ENCODE results near the gene NCR3LG1.

NCR3LG1 gene

GRCh38 chr11:17396598-17397310 is 45.2 kb downstream of the NCR3LG1 start:
- Histone ChIP-seq H3K4me1 (ENCODE audit: insufficient read depth, low read length, severe bottlenecking) (peaks cover 22% of the 10 kb centered on the region), H2AFZ (ENCODE audit: low read length) (no peak overlapping the region), H3K79me2 (ENCODE audit: insufficient read depth, low read length) (no peaks in the 10 kb centered on the region), H3K9ac (ENCODE audit: low read length) (no peak overlapping the region), H4K20me1 (ENCODE audit: insufficient read depth, low read length) (no peaks in the 10 kb centered on the region), H3K4me3 (ENCODE audit: low read depth, low read length, poor library complexity, severe bottlenecking) (no peak overlapping the region), H3K4me2 (ENCODE audit: low read length) (no peak overlapping the region), H3K27ac (ENCODE audit: low read depth, low read length, poor library complexity, severe bottlenecking) (no peak overlapping the region), H3K9me3 (ENCODE audit: low read length) (no peaks in the 10 kb centered on the region), H3F3A (ENCODE audit: insufficient read depth, low read length) (no peaks in the 10 kb centered on the region), H3K9me2 (ENCODE audit: low read depth, low read length) (no peaks in the 10 kb centered on the region), H3K36me3 (ENCODE audit: insufficient read depth, low read length) (no peaks in the 10 kb centered on the region), H3K27me3 (ENCODE audit: insufficient read depth, low read length) (no peaks in the 10 kb centered on the region)
- TF ChIP-seq EZH2 (IDR thresholded peaks at IDR 0.05; ENCODE audit: borderline replicate concordance, low read length): no peak
- TF ChIP-seq, protein P1, sequence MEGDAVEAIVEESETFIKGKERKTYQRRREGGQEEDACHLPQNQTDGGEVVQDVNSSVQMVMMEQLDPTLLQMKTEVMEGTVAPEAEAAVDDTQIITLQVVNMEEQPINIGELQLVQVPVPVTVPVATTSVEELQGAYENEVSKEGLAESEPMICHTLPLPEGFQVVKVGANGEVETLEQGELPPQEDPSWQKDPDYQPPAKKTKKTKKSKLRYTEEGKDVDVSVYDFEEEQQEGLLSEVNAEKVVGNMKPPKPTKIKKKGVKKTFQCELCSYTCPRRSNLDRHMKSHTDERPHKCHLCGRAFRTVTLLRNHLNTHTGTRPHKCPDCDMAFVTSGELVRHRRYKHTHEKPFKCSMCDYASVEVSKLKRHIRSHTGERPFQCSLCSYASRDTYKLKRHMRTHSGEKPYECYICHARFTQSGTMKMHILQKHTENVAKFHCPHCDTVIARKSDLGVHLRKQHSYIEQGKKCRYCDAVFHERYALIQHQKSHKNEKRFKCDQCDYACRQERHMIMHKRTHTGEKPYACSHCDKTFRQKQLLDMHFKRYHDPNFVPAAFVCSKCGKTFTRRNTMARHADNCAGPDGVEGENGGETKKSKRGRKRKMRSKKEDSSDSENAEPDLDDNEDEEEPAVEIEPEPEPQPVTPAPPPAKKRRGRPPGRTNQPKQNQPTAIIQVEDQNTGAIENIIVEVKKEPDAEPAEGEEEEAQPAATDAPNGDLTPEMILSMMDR (IDR thresholded peaks at IDR 0.05; ENCODE audit: low read length): no peak

DNA sequence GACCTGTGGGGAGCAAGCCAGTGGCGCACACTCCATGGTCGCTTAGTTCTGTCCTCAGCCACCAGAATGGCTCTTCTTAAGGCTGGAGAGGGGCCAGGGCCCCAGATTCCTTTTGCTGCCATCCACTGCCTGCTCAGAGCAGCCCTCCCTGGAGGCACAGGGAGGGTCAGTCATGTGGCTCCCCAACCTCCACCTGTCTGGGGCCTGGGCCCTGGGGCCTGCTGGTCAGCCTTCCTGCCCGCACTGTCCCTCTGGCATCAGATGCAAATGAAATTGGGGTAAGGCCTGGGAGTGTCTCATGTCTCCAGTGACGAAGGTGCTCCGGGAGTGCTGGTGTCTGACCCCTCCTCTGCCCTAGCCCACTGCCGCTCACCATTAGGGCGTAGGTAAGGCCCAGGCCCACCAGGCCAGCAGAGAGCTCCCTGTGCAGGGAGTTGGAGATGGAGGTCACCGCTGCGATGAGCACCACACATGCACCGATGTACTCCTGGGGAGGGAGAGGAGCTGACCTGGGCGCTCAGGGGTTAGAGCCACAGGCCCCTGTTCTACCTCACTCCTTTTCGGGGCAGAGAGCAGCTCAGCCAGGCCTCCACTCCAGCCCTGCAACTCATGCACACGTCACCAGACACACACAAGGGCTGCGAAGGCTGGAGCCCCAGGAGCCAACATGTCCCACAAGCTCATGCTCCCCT is 45.9 kb downstream of the NCR3LG1 start:
- Histone ChIP-seq H3K36me3 (ENCODE audit: insufficient read depth, low read length) (no peaks in the 10 kb centered on the region), H3K4me1 (ENCODE audit: insufficient read depth, low read length, severe bottlenecking) (peaks cover 20% of the 10 kb centered on the region), H3K9ac (ENCODE audit: low read length) (no peak overlapping the region), H4K20me1 (ENCODE audit: insufficient read depth, low read length) (no peaks in the 10 kb centered on the region), H2AFZ (ENCODE audit: low read length) (no peak overlapping the region), H3K9me3 (ENCODE audit: low read length) (no peaks in the 10 kb centered on the region), H3K4me2 (ENCODE audit: low read length) (no peak overlapping the region), H3K4me3 (ENCODE audit: low read depth, low read length, poor library complexity, severe bottlenecking) (no peak overlapping the region), H3K27ac (ENCODE audit: low read depth, low read length, poor library complexity, severe bottlenecking) (no peak overlapping the region), H3K9me2 (ENCODE audit: low read depth, low read length) (no peaks in the 10 kb centered on the region), H3F3A (ENCODE audit: insufficient read depth, low read length) (no peaks in the 10 kb centered on the region), H3K79me2 (ENCODE audit: insufficient read depth, low read length) (no peaks in the 10 kb centered on the region), H3K27me3 (ENCODE audit: insufficient read depth, low read length) (no peaks in the 10 kb centered on the region)
- TF ChIP-seq EZH2 (IDR thresholded peaks at IDR 0.05; ENCODE audit: borderline replicate concordance, low read length): no peak
- TF ChIP-seq, protein P1 (IDR thresholded peaks at IDR 0.05; ENCODE audit: low read length): no peak

- Histone ChIP-seq H3K36me3 (ENCODE audit: insufficient read depth, low read length) (no peaks in the 10 kb centered on the region), H3K9me2 (ENCODE audit: low read depth, low read length) (no peaks in the 10 kb centered on the region), H3K9me3 (ENCODE audit: low read length) (no peaks in the 10 kb centered on the region), H3K9ac (ENCODE audit: low read length) (no peak overlapping the region), H3K79me2 (ENCODE audit: insufficient read depth, low read length) (no peaks in the 10 kb centered on the region), H3K4me2 (ENCODE audit: low read length) (no peak overlapping the region), H3K4me3 (ENCODE audit: low read depth, low read length, poor library complexity, severe bottlenecking) (no peak overlapping the region), H3K4me1 (ENCODE audit: insufficient read depth, low read length, severe bottlenecking) (peaks cover 26% of the 10 kb centered on the region), H4K20me1 (ENCODE audit: insufficient read depth, low read length) (no peaks in the 10 kb centered on the region), H3K27ac (ENCODE audit: low read depth, low read length, poor library complexity, severe bottlenecking) (no peak overlapping the region), H3F3A (ENCODE audit: insufficient read depth, low read length) (no peaks in the 10 kb centered on the region), H2AFZ (ENCODE audit: low read length) (no peak overlapping the region), H3K27me3 (ENCODE audit: insufficient read depth, low read length) (no peaks in the 10 kb centered on the region)
- no peak for TF ChIP-seq EZH2 (IDR thresholded peaks at IDR 0.05; ENCODE audit: borderline replicate concordance, low read length)
- TF ChIP-seq, protein P1 (IDR thresholded peaks at IDR 0.05; ENCODE audit: low read length): no peak
These were observed 47.6 kb downstream of the NCR3LG1 start for GRCh38 chr11:17399236-17399635.

All from OCI-LY1 (cell line).